GM19025 (cell line): Measurements from ENCODE around the gene LRRC15.

ENCODE experiments used
- ATAC-seq: cut with Tn5 transposase; IDR thresholded peaks from one replicate; pipeline ENCODE4 v1.9.1; 2021; ENCODE audit warnings: mild to moderate bottlenecking, low read depth, moderate library complexity; ENCODE audit not compliant: unreplicated experiment

Gene LRRC15

DNA sequence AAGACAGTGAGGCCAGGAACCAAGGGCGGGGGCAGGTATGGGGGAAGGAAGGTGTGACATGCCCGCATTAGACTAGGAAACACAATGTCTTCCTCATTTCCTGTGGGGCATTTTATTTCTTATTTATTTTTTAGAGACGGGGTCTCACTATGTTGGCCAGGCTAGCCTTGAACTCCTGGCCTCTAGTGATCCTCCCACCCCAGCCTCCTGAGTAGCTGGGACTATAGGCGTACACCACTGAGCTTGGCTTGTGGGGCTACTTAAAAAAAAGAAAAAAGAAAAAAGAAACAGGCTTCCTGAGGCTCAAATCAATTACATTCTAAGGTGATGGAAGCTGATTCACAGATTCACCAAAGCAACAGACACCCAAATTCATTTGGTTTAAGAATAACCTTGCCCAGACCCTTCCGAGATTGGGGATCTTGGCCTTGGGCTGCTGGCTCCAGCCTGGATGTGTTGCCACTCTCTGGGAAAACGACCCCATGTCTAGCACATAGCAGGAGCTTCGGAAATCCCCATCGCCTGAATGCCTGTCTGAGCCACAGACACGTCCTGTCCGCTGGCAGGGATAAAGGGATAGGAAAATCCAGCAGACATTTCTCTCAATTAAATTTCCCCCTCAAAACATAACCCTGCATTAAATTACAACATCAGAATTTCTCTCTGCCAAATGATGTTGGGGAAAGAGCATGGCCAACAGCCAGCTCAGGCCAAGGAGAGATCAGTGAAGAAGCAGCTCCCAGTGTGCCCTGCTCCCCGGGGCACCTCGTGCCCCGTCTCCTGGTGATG, 31.4 kb downstream of the LRRC15 start:
- ATAC-seq: no peak

DNA sequence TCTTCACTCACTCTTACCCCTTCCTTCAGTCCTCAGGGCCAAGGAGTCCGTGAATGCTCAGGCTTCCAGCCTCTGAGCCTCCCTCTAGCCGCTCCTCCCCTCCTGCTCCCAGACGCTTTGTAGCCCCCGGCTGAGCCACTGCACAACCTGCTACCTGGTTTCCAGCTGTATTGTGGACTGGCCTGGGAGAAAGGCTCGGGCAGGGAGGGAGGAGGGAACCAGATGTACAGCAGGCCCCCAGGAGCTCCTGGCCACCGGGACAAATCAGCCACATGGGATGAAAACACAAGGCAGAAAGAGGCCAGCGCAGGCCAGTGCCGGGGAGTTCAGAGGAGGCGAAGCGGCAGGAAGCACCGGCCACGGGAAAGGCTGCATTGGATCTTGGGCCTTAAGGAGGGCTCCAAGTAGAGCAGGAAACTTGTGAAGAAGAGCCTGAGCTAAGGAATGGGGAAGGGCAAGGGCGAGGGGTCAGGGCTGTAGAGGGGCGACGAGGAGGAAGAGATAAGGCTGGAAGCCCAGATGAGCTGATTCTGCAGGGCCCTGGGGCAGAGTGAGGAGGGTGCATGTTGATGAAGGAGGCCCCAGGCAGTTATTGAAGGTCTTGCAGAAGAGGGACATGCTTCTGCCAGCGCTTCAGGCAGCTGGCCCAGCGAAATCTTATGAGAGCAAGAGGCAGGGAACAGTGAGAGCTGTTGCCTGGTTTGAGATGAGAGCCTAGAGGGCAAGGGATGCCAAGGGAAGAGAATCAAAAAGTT, 32.8 kb downstream of the LRRC15 start:
- no peak for ATAC-seq

DNA sequence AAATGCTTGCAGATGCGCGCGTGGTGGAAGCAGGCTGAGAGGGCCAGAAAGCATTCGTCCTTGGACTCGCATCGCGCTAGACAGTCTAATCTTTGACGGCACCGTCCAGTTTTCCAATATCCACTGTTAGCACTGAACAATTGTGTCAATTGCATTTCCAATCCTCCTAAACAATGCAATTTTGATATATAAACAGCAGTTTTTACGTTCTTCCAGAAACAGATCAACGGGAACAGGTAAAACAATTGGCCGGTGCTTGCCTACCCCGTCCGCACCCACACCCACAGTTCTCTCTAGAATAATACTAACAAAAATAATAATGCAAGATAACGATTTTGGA, 35.6 kb downstream of the LRRC15 start:
- ATAC-seq: no peak

DNA sequence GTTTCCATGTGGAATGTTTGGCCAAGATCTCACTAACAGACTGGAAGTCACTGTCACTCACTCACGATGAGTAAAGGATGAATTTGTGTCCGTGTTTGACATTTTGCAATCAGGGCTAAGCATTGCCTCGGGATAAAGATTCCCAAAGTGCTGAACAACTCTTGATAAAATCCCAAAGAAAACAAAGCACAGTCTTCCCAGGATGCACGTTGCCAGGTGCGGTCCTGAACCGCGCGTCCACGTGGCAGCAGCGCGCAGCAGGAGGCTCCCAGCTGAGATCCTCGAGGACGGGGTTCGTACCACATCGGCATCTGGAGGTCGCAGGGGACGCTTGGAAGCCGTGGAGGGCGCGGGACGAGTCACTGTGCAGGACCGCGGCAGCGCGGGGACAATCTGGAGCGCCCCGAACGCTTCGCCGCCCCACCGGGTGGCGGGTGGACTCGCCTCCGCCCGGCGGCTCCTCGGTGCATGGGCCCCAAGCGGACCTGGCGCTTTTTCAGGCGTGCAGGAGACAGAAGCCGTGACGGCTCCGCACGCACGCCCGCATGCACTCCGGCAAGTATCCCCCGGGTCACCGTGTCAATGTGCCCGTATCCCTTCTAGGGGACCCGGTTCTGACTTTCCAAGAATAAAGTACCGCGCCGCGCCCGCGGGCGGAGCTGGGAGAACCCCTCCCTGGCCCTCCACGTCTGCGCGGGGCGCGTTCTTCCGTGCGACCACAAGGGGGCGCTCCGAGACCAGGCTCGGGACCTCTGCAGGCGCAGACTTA, 36.1 kb downstream of the LRRC15 start:
- ATAC-seq: peak; percentile 91

DNA sequence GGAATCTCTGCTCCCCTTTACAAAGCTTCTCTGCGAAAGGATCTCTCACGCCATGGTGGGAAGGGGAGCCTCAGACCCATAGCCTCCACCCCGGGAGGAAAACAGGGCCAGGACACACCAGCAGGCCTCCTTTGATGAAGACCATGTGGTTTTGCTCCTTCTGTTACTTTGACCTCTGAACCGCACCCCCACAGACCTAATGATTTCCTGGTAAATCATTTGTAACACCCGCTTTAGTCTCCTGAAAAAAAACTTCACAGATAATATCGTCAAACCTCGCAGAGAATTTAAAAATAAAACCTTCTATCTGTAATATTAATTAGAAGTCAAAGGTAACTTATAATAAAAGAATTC, 36.7 kb downstream of the LRRC15 start:
- ATAC-seq: no peak

DNA sequence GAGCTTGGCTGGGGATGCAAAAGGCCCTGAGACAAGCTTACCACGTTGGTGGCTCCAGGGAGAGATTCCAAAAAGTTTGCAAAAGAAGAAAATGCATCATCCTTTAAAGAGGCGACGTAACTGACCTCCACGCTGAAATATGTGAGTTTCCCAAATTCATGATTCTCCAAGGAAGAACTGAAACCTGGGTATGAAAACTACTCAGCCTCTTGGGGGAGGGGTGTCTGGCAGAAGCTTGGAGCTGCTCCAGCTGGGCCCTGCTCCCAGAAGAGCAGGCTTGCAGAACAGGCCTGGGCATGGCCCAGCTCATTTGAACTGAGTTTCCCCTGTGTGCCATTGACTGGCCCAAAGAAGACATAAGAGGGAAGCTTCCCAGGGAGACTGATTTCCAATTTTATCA, 39.0 kb downstream of the LRRC15 start:
- no peak for ATAC-seq

DNA sequence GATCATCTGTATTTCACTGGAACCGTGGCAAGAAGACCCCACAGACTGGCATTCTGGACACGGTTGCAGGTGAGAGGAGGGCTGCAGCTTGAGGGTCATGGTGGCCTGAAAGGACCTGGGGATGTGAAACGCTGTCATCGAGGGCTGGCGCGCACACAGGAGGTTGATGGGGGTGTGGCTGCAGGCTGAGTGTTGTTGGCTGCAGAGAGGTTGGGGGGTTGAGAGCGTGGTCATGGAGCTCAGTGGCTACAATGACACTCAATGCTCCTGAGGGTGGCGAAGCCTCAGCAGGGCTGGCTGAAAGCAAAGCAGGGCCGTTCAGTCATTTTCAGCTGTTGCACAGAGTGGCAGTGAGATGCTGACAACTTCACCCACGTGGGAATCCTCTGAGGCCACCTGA, 39.4 kb downstream of the LRRC15 start:
- no peak for ATAC-seq

DNA sequence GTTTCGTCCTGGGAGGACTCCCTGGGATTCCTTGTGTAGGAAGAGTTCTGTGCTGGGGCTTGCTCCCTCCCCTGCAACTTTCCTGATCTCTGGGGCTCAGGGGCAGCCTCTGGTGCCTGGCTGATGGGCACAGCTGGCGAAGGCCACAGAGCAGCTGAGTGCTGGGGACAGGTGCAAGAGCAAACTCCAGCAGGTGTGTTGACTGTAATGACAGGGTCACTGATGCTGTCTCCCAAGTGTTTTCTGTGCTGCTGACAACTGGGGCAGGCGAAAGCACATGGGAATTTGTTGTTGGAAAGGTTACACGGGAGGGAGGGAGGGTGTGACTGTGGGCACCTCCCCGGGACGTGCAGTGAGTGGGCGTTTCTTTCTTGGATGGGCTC, 40.0 kb downstream of the LRRC15 start:
- no peak for ATAC-seq

DNA sequence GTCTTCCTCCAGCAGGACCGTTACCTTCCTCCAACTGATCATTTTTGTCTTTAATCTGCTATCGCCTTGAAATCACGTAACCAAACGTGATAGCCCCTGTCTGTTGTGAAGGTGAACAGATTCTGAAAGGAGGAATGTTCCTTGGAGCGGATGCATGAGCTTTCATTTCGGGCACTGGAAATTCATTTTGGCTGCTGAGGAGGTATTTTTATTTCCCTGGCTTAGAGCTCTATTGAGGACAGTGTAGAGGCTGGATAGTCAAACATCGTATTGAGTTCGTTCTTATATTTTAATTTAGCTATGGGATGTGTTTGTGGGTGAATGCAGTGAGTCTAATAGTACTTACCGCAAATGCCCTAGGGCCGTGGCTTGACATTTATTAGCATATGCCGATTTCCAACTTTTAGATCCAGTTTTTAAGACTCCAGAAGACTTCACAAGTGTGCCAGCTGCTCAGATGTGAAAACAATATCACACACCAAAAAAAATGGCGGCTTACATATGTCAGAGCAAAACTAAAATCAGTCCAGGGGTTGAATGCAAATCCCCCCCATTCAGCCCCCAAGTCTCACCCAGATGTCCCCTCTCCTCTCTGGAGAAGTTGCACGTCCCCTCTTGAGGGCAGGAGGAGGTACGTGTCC, 40.5 kb downstream of the LRRC15 start:
- no peak for ATAC-seq

DNA sequence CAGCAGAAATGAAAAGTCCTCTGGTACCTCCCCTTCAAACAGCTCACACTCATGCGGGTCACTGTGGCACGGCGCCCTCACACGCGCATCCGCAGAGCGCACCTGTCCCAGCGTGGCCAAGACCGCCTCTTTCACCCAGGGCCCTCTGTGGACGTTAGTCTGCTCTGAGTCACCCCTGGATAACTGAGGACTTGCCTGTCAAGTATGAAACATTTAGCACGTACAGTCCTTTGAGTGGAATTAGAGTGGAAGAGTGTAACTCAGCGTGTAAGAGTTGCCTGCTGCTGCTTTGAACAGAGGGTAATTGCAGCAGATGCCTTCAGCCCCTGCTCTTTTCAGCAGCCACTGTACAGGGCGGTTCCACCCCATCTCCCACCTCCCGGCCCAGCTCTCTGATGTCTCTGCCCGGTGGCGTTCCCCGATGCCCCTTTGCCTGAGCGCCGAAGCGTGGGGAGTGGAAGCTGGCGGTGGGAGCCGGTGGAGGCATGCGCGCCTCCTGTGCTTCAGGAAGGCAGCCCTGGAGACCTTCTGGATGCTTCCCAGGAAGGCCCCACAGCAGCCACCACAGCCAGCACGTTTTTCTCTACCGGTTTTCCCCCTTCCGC, 41.4 kb downstream of the LRRC15 start:
- ATAC-seq: no peak

DNA sequence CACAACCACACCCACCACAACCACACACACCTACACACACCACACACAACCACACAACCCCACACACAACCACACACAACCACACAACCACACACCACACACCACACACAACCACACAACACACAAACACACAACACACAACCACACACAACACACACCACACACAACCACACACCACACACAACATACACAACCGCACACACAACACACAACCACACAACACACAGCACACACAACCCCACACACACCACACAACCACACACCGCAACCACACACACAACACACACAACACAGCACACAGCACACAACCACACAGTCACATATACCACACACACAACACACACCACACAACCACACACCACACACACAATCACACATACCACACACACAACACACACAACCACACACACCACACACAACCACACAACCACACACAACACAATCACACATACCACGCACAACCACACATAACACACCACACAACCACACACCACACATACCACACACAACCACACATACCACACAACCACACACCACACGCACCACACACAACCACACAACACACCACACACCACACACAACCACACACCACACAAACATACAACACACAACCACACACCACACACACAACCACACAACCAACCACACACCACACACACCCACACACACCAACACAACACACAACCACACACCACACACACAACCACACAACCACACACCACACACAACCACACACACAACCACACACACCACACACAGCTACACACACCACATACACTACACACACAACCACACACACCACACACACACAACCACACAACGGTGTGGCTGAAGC, 42.1 kb downstream of the LRRC15 start:
- no peak for ATAC-seq

DNA sequence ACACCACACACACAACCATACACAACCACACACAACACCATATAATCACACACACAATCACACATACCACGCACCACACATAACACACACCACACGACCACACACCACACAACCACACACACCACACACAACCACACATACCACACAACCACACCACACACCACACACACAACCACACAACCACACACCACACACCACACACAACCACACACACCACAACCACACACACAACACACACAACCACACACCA, 42.6 kb downstream of the LRRC15 start:
- no peak for ATAC-seq

DNA sequence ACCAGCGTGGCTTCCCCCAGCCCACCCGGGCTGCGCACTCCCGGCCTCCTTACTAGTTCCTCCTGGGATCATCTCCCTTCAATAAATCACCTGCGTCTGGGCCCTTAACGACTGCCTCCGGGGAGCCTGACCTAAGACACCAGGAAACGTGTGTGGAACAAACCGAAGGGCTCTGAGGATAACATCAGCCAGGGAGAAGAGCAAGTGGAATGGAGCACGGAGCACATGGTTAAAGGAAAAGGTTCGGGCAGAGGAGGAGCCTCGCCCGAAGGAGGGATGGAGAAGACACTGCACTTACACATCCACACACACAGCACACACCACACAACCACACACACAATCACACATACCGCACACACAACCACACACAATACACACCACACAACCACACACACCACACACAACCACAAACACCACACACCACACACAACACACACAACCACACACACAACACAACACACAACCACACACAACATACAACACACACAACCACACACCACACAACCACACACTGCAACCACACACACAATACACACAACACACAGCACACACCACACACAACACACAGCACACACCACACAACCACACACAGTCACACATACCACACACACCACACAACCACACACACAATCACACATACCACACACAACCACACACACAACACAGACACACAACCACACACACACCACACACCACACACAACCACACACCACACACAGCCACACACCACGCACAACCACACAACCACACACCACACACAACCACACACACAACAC, 43.2 kb downstream of the LRRC15 start:
- ATAC-seq: no peak

DNA sequence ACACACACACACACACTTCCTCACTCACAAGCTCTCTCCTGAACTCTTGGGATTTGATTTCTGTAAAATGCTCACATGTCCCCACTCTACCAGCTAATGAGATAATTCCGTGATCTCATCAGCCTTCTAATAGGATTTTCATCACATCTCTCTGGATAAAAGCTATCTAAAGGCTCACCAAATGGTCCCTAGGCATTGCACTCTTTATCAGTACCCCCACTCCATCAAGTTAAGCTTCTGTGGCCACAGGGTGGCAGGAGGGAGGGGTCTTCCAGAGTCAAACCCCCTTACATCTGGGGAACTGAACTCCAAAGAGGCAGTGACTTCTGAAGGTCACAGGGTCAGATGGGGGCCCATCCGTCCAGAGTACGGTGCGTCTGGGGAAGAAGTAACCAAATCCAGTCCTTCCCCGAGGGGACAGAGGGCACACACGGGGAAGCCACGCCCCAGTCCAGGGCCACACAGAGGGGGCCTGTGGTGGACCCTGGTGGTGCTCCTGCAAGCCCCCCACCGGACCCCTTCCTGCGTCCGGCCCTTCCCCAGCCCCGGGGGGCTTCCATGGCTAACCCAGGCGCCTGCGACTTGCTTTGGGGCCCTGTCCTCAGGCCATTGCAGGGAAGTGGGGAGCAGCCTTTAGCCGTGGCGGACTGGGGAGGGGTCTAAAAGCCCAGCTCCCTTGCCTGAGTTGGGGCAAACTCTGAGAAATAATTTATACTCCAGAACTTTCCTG, 44.0 kb downstream of the LRRC15 start:
- ATAC-seq: no peak

DNA sequence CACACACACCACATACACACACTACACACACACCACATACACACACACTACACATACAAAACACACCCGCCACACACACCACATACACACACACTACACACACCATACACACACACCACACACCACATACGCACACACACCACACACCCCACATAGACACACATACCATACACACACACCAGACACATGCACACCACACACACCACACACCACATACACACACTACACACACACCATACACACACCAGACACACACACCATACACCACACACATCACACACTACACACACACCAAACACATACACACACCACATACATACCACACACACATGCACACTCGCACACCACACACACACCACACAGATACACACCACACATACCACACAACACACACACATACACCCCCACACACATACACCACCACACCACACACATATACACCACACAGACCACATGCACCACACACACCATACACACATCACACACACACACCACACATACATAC, 44.7 kb downstream of the LRRC15 start:
- no peak for ATAC-seq

DNA sequence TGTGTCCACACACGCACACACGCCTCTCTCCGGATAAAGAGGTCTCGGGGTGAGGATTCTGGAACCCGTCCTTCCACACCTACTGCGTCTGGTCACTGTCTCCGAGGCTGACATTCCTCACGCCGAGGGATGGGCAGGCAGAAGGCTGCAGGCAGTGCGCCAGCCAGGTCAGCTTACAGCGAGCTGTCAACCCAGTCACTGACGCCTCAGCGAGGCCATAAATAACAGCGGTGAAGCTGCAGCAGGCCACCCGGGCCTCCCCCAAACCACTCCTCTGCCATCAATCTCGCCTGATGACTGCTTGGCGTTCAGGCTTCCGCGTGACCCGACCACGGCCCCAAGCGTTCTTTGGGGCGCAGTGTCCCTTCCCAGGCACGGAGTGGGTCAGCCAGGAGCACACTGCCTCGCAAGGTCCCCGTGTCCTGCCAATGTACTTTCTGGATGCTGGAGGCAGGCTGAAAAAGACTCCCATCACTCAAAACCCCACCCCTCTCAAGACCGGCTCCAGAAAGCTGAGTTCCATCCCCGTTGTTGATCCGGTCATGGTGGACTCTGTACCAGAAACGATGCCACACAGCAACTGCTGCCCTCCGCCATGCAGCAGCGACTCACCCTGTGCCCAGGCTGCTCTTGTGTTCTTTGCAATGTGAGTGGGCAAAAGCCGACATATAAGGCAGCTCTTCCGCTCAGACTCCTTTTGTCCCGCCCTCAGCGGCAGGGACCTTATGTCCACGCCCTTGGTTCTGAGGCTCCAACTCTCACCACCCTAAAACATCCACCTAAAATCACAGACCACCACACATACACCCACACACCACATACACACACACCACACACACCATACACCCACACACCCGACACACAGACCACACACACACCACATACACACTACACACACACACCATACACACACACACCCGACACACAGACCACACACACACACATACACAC, 45.5 kb downstream of the LRRC15 start:
- ATAC-seq: no peak

DNA sequence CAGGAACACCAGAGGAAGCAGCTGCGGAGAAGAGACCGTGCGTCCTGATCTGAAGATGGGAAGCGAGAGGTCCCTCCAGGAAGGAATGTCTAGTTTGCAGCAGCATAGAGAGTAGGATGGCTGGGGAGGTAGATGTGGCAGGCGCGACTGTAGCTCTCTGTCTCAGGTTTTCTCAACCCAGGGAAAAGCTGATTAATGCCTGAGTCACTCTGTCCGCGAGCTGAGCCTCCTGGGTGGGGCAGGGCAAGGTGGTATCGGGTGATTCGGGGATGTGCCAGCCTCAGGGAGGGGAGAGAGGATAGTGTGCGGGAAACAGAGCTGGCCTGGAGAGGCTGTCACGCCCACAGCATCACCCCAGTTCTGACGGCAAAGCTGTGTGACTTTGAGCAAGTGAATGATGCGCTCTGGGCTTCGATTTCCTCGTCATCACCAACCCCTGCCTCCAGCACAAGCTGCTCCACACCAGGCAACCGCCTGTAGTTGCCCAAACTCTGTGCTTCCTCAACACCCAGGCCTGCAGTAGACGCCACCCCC, 46.8 kb downstream of the LRRC15 start:
- ATAC-seq: no peak
